IPS-NIHi11 (cell line): Measurements from ENCODE around the gene ITGA3.
A peak's percentile ranks its signal among the peaks of the same experiment; 100 is the strongest.
"Not testable (repeated sequence)": the region's sequence is repeated elsewhere in the genome, so short reads cannot be mapped to it uniquely, and the experiment has no call there.

ENCODE experiments used
- DNase-seq: peaks from one replicate; pipeline ENCODE4 v3.0.0; 2012; ENCODE audit warnings: mixed read lengths, low spot score

Gene ITGA3

GRCh38 chr17:50052822-50053653, 2.9 kb upstream of the ITGA3 start:
- DNase-seq: no peak

- DNase-seq: no peak
Observed at GRCh38 chr17:50053654-50053960, 2.3 kb upstream of the ITGA3 start.

- peak; percentile 65 for DNase-seq
Observed at GRCh38 chr17:50055055-50055425, 870 bp upstream of the ITGA3 start.

GRCh38 chr17:50056217-50056960, 479 bp downstream of the ITGA3 start:
- DNase-seq: peak; percentile 87

- no peak for DNase-seq
Observed at GRCh38 chr17:50056961-50057330, 1.0 kb downstream of the ITGA3 start.

- no peak for DNase-seq
Observed at GRCh38 chr17:50057521-50057991, 1.6 kb downstream of the ITGA3 start.

- no peak for DNase-seq
Observed at GRCh38 chr17:50058296-50058953, 2.5 kb downstream of the ITGA3 start.

- no peak for DNase-seq
Observed at GRCh38 chr17:50059256-50059655, 3.3 kb downstream of the ITGA3 start.

GRCh38 chr17:50059759-50060273, 3.9 kb downstream of the ITGA3 start:
- DNase-seq: no peak

- DNase-seq: no peak
Observed at GRCh38 chr17:50060951-50061712, 5.2 kb downstream of the ITGA3 start.

- not testable (repeated sequence) for DNase-seq
Observed at GRCh38 chr17:50061713-50062045, 5.8 kb downstream of the ITGA3 start.

GRCh38 chr17:50062293-50063243, 6.7 kb downstream of the ITGA3 start:
- no peak for DNase-seq

GRCh38 chr17:50063561-50064252, 7.8 kb downstream of the ITGA3 start:
- no peak for DNase-seq

GRCh38 chr17:50064253-50065001, 8.5 kb downstream of the ITGA3 start:
- DNase-seq: no peak

GRCh38 chr17:50065056-50065455, 9.1 kb downstream of the ITGA3 start:
- no peak for DNase-seq

GRCh38 chr17:50066995-50067394, 11.1 kb downstream of the ITGA3 start:
- no peak for DNase-seq

GRCh38 chr17:50067996-50068395, 12.1 kb downstream of the ITGA3 start:
- no peak for DNase-seq

GRCh38 chr17:50070908-50071680, 15.2 kb downstream of the ITGA3 start:
- no peak for DNase-seq

- DNase-seq: no peak
Observed at GRCh38 chr17:50071692-50072091, 15.8 kb downstream of the ITGA3 start.
